MM.1S (cell line): ENCODE results near the gene LTO1.

Experiments
- DNase-seq: peaks from one replicate; pipeline ENCODE4 v3.0.0-alpha.2; 2015
- H2AFZ ChIP-seq: fragments of 300-600 bp; sonication (generic); 2 replicates; pipeline ENCODE4 v1.6.0; 2016; ENCODE audit warnings: antibody characterized with exemption, low read length
- H3F3A ChIP-seq: fragments of 300-600 bp; sonication (generic); 2 replicates; pipeline ENCODE4 v1.6.1; 2016; ENCODE audit warnings: mild to moderate bottlenecking, antibody characterized with exemption, low read length, moderate library complexity, mixed read lengths; ENCODE audit not compliant: insufficient read depth
- H3K27ac ChIP-seq: fragments of 300-600 bp; sonication (generic); 2 replicates; pipeline ENCODE4 v1.5.1; 2016; ENCODE audit warnings: mild to moderate bottlenecking, low read length
- H3K27me3 ChIP-seq: fragments of 300-600 bp; sonication (generic); replicated peaks from 2 replicates; pipeline ENCODE4 v1.6.0; 2016; ENCODE audit warnings: low read length; ENCODE audit not compliant: insufficient read depth
- H3K36me3 ChIP-seq: fragments of 300-600 bp; sonication (generic); replicated peaks from 2 replicates; pipeline ENCODE4 v1.6.1; 2016; ENCODE audit warnings: mild to moderate bottlenecking, low read length, mixed read lengths; ENCODE audit not compliant: insufficient read depth
- H3K4me1 ChIP-seq: fragments of 300-600 bp; sonication (generic); 2 replicates; pipeline ENCODE4 v1.6.1; 2016; ENCODE audit warnings: low read length, mixed read lengths
- H3K4me2 ChIP-seq: fragments of 300-600 bp; sonication (generic); 2 replicates; pipeline ENCODE4 v1.6.0; 2016; ENCODE audit warnings: low read depth, low read length
- H3K4me3 ChIP-seq: fragments of 300-600 bp; sonication (generic); 2 replicates; pipeline ENCODE4 v1.5.1; 2016; ENCODE audit warnings: low read length, mixed read lengths
- H3K79me2 ChIP-seq: fragments of 300-600 bp; sonication (generic); 2 replicates; pipeline ENCODE4 v1.6.1; 2016; ENCODE audit warnings: mixed run types, low read length, mixed read lengths
- H3K9ac ChIP-seq: fragments of 300-600 bp; sonication (generic); 2 replicates; pipeline ENCODE4 v1.6.1; 2016; ENCODE audit warnings: low read length, mixed read lengths
- H3K9me2 ChIP-seq: fragments of 300-600 bp; sonication (generic); replicated peaks from 2 replicates; pipeline ENCODE4 v1.6.1; 2016; ENCODE audit warnings: mild to moderate bottlenecking, low read length, mixed read lengths; ENCODE audit not compliant: insufficient read depth
- H3K9me3 ChIP-seq: fragments of 300-600 bp; sonication (generic); replicated peaks from 2 replicates; pipeline ENCODE4 v1.6.1; 2016; ENCODE audit warnings: mild to moderate bottlenecking, low read length, mixed read lengths; ENCODE audit not compliant: insufficient read depth
- H4K20me1 ChIP-seq: fragments of 300-600 bp; sonication (generic); 2 replicates; pipeline ENCODE4 v1.6.1; 2016; ENCODE audit warnings: mild to moderate bottlenecking, low read length, moderate library complexity, mixed read lengths; ENCODE audit not compliant: insufficient read depth
- EZH2 ChIP-seq: fragments of 300-600 bp; sonication (generic); optimal IDR thresholded peaks from 2 replicates; pipeline ENCODE3; 2017; ENCODE audit warnings: low read depth, mild to moderate bottlenecking, antibody characterized with exemption, low read length, mixed read lengths
- EZH2phosphoT487 ChIP-seq: fragments of 300-600 bp; sonication (generic); IDR thresholded peaks from 2 replicates; pipeline ENCODE4 v1.6.1; 2018; ENCODE audit warnings: antibody characterized with exemption, low read length
- TF ChIP-seq, protein P1 (sequence below): fragments of 300-600 bp; sonication (generic); IDR thresholded peaks from 2 replicates; pipeline ENCODE4 v1.5.1; 2016; ENCODE audit warnings: antibody characterized with exemption, low read length, mixed read lengths

LTO1 gene

DNA sequence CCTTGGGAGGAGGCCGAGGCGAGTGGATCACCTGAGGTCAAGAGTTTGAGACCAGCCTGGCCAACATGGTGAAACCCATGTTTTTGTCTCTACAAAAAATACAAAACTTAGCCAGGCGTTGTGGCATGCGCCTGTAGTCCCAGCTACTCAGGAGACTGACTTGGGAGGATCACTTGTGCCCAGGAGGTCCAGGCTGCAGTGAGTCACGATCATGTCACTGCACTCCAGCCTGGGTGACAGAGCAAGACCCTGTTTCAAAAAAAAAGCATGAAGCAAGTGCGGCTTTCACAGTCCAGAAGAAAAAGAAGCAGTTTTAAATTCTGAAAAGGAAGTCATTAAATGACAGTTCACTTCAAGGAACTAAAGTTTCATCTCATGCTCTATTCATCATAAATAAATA lies 7.1 kb upstream of the LTO1 start:
- Histone ChIP-seq H3K4me2 (no peak overlapping the region), H3K4me1 (0 out of 2 replicates have a peak, but pooled peaks cover 4% of the 10 kb centered on the region), H3F3A (no peaks in the 10 kb centered on the region), H3K36me3 (no peaks in the 10 kb centered on the region), H3K79me2 (no peaks in the 10 kb centered on the region), H3K9me2 (no peaks in the 10 kb centered on the region), H3K4me3 (no peak overlapping the region), H2AFZ (no peak overlapping the region), H3K27ac (no peak overlapping the region), H3K9ac (no peak overlapping the region), H3K27me3 (peaks cover 53% of the 10 kb centered on the region), H4K20me1 (no peaks in the 10 kb centered on the region), H3K9me3 (no peaks in the 10 kb centered on the region)
- no peak for DNase-seq
- no peak for TF ChIP-seq EZH2

GRCh38 chr11:69680688-69681087 lies 5.5 kb upstream of the LTO1 start:
- no peak overlapping the region for H2AFZ ChIP-seq
- no peak for DNase-seq
- H4K20me1 ChIP-seq, result no peaks in the 10 kb centered on the region
- H3K27me3 ChIP-seq, result peaks cover 65% of the 10 kb centered on the region
- H3K4me3 ChIP-seq, result no peak overlapping the region
- H3K9me2 ChIP-seq, result no peaks in the 10 kb centered on the region
- H3F3A ChIP-seq, result no peaks in the 10 kb centered on the region
- H3K4me2 ChIP-seq, result no peak overlapping the region
- TF ChIP-seq, protein P1, sequence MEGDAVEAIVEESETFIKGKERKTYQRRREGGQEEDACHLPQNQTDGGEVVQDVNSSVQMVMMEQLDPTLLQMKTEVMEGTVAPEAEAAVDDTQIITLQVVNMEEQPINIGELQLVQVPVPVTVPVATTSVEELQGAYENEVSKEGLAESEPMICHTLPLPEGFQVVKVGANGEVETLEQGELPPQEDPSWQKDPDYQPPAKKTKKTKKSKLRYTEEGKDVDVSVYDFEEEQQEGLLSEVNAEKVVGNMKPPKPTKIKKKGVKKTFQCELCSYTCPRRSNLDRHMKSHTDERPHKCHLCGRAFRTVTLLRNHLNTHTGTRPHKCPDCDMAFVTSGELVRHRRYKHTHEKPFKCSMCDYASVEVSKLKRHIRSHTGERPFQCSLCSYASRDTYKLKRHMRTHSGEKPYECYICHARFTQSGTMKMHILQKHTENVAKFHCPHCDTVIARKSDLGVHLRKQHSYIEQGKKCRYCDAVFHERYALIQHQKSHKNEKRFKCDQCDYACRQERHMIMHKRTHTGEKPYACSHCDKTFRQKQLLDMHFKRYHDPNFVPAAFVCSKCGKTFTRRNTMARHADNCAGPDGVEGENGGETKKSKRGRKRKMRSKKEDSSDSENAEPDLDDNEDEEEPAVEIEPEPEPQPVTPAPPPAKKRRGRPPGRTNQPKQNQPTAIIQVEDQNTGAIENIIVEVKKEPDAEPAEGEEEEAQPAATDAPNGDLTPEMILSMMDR, result no peak
- TF ChIP-seq EZH2 (no peak), EZH2phosphoT487 (no peak)
- H3K79me2 ChIP-seq, result no peaks in the 10 kb centered on the region
- H3K9me3 ChIP-seq, result no peaks in the 10 kb centered on the region
- H3K4me1 ChIP-seq, result 0 out of 2 replicates have a peak, but pooled peaks cover 3% of the 10 kb centered on the region
- H3K36me3 ChIP-seq, result no peaks in the 10 kb centered on the region
- no peak overlapping the region for H3K27ac ChIP-seq
- H3K9ac ChIP-seq, result no peak overlapping the region

DNA sequence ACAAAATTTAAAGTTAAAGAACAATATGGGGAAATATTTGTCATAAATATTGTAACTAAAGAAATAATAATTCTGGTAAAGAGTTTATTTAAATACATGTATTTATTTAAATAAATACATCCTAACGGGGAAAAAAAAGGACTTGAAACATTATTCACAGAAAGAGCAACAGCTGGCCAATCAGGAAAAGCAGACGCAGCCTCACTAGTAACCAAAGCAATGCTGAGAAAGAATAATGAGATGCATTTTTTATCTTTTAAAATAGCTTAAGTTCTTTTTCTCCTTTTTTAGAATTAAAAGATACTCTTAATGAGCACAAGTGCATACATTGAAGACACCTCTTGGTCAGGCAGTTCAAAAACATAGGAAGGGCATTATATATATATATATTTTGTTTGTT lies 2.6 kb upstream of the LTO1 start:
- Histone ChIP-seq H2AFZ (no peak overlapping the region), H4K20me1 (no peaks in the 10 kb centered on the region)

GRCh38 chr11:69674267-69674885 lies 777 bp downstream of the LTO1 start:
- Histone ChIP-seq H2AFZ (peak overlapping the region; percentile 87; the same call in 1 of the 2 replicates), H3K9me2 (no peaks in the 10 kb centered on the region), H3K27me3 (peaks cover 30% of the 10 kb centered on the region), H3K4me3 (peak overlapping the region; percentile 82), H3K36me3 (no peaks in the 10 kb centered on the region), H4K20me1 (no peaks in the 10 kb centered on the region), H3K4me2 (peak overlapping the region; percentile 93), H3K4me1 (0 out of 2 replicates have a peak, but pooled peaks cover 4% of the 10 kb centered on the region), H3K27ac (no peak overlapping the region), H3K9me3 (no peaks in the 10 kb centered on the region), H3K9ac (peak overlapping the region; percentile 77), H3K79me2 (peaks cover 25% of the 10 kb centered on the region), H3F3A (no peaks in the 10 kb centered on the region; the same call in 1 of the 2 replicates)
- no peak for DNase-seq
- TF ChIP-seq EZH2phosphoT487, result no peak
- no peak for TF ChIP-seq EZH2
- TF ChIP-seq, protein P1, result no peak

More for the DNA sequence above, 2.6 kb upstream of the LTO1 start:
- H3K36me3 ChIP-seq, result no peaks in the 10 kb centered on the region
- H3F3A ChIP-seq, result no peaks in the 10 kb centered on the region
- no peak overlapping the region for H3K4me3 ChIP-seq
- no peak overlapping the region for H3K9ac ChIP-seq
- no peak overlapping the region for H3K4me2 ChIP-seq
- peaks cover 50% of the 10 kb centered on the region for H3K27me3 ChIP-seq
- peaks cover 24% of the 10 kb centered on the region for H3K79me2 ChIP-seq
- 0 out of 2 replicates have a peak, but pooled peaks cover 4% of the 10 kb centered on the region for H3K4me1 ChIP-seq
- no peak overlapping the region for H3K27ac ChIP-seq
- DNase-seq, result no peak
- TF ChIP-seq, protein P1, result no peak
- TF ChIP-seq EZH2, result no peak
- TF ChIP-seq EZH2phosphoT487, result no peak
- H3K9me3 ChIP-seq, result no peaks in the 10 kb centered on the region
- no peaks in the 10 kb centered on the region for H3K9me2 ChIP-seq
